Measurements from ENCODE around the gene CST7. TPM values are rescaled to one million over a fixed set of nuclear protein-coding genes. Genes with fewer than 3 reads are reported as not detected.

The CST7 gene
- total RNA-seq, 1 donor from 2014 or later: 0.25 TPM

DNA sequence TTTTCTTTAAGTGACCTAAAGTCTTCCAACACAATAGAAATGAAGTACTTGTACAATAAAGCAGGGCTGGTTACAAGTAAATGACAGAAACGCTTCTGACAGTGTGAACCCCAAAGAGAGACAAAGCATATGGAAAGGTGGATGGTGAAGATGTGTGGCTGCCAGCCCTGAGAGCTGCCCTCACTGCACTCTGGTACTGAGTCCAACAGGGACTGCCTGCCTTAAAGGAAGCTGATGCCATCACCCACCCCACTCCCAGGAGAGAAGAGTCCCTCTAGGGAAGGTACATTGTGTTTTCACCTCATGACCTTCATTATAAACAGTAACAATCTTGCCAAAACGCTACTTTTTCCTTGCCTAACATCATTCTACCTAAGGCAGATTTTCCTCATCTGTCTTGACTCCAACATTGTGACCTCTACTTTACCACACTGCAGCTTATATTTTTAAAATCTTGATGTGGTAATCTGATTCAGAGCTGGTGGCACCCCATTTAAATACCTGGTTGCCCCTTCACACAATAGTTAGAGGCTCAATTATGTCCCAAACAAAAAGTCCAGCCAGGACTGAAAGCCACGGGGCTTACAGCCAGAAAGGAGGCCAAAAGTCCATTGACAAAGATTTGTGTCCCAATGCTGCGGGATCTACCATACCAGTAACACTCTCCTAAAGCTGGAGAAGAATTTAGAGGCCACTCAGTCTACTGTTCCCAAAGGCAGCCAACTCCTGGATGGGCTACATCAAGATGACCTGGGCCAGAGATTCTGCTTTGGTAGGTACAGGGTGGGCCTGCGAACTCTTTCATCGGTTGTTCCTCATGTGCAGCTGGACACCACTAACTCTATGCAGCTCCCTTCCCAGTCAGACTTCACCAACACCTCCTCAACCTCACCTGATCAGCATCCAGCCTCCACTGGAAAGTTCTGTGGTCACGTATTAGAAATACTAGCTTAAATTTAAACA lies 39.1 kb downstream of the CST7 start:
- Histone ChIP-seq H3K9me3 (ENCODE audit: insufficient read depth, low read depth, low read length) (no peaks in the 10 kb centered on the region), H3K4me2 (ENCODE audit: low read length) (no peak overlapping the region), H3K27me3 (ENCODE audit: insufficient read depth, low read length) (no peaks in the 10 kb centered on the region), H3K79me2 (ENCODE audit: insufficient read depth, low read length) (peaks cover 77% of the 10 kb centered on the region), H3K4me1 (ENCODE audit: insufficient read depth, low read length) (peaks cover 7% of the 10 kb centered on the region), H3K36me3 (ENCODE audit: insufficient read depth, low read length) (no peaks in the 10 kb centered on the region), H2AFZ (ENCODE audit: low read depth, low read length) (no peak overlapping the region), H4K20me1 (ENCODE audit: insufficient read depth, low read length) (peaks cover 73% of the 10 kb centered on the region), H3K9ac (ENCODE audit: low read length) (no peak overlapping the region), H3K27ac (ENCODE audit: low read depth, low read length) (no peak overlapping the region), H3K4me3 (ENCODE audit: insufficient read depth, low read depth, low read length) (no peak overlapping the region)
- Mint-ChIP-seq H3K36me3 (ENCODE audit: low read depth, unreplicated experiment) (peaks cover 2% of the 10 kb centered on the region), H3K9me3 (ENCODE audit: unreplicated experiment) (no peaks in the 10 kb centered on the region), H3K27me3 (ENCODE audit: low read depth, unreplicated experiment) (no peaks in the 10 kb centered on the region), H3K27ac (ENCODE audit: unreplicated experiment) (no peak overlapping the region), H3K4me1 (ENCODE audit: low read depth, unreplicated experiment) (peaks cover 13% of the 10 kb centered on the region), H3K4me3 (ENCODE audit: unreplicated experiment) (no peak overlapping the region)
- no peak for FAIRE-seq
- no peak for DNase-seq (ENCODE audit: low read depth)
- TF ChIP-seq EZH2 (IDR thresholded peaks at IDR 0.05; ENCODE audit: insufficient read depth, low read length): no peak
- TF ChIP-seq, protein P1, sequence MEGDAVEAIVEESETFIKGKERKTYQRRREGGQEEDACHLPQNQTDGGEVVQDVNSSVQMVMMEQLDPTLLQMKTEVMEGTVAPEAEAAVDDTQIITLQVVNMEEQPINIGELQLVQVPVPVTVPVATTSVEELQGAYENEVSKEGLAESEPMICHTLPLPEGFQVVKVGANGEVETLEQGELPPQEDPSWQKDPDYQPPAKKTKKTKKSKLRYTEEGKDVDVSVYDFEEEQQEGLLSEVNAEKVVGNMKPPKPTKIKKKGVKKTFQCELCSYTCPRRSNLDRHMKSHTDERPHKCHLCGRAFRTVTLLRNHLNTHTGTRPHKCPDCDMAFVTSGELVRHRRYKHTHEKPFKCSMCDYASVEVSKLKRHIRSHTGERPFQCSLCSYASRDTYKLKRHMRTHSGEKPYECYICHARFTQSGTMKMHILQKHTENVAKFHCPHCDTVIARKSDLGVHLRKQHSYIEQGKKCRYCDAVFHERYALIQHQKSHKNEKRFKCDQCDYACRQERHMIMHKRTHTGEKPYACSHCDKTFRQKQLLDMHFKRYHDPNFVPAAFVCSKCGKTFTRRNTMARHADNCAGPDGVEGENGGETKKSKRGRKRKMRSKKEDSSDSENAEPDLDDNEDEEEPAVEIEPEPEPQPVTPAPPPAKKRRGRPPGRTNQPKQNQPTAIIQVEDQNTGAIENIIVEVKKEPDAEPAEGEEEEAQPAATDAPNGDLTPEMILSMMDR (IDR thresholded peaks at IDR 0.05; ENCODE audit: insufficient read depth, low read depth, low read length): no peak

DNA sequence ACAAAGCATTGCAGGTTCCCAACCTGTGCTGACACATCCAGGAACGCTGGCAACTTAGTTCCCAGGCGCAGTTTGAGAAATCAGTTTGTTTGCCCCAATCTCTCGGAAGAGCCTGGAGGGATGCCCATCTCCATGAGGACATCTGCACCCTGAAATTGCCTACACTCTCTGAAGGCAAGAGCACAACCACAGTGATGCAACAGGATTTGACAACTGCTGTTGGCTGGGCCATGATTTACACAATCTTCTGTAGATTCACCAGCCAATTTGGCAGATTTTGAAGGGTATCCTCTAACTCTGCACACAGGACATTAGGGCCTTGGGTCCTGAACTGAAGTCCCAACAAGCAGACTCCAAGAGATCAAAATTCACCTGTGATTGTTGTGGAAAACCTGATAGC lies 40.1 kb downstream of the CST7 start:
- Mint-ChIP-seq H3K36me3 (ENCODE audit: low read depth, unreplicated experiment) (peaks cover 2% of the 10 kb centered on the region), H3K4me1 (ENCODE audit: low read depth, unreplicated experiment) (peaks cover 17% of the 10 kb centered on the region), H3K4me3 (ENCODE audit: unreplicated experiment) (no peak overlapping the region), H3K9me3 (ENCODE audit: unreplicated experiment) (no peaks in the 10 kb centered on the region), H3K27ac (ENCODE audit: unreplicated experiment) (no peak overlapping the region), H3K27me3 (ENCODE audit: low read depth, unreplicated experiment) (no peaks in the 10 kb centered on the region)
- Histone ChIP-seq H4K20me1 (ENCODE audit: insufficient read depth, low read length) (peaks cover 67% of the 10 kb centered on the region), H3K4me2 (ENCODE audit: low read length) (no peak overlapping the region), H3K9ac (ENCODE audit: low read length) (no peak overlapping the region), H3K9me3 (ENCODE audit: insufficient read depth, low read depth, low read length) (no peaks in the 10 kb centered on the region), H3K4me3 (ENCODE audit: insufficient read depth, low read depth, low read length) (no peak overlapping the region), H3K4me1 (ENCODE audit: insufficient read depth, low read length) (peaks cover 7% of the 10 kb centered on the region), H3K36me3 (ENCODE audit: insufficient read depth, low read length) (no peaks in the 10 kb centered on the region), H3K27ac (ENCODE audit: low read depth, low read length) (no peak overlapping the region), H2AFZ (ENCODE audit: low read depth, low read length) (no peak overlapping the region), H3K27me3 (ENCODE audit: insufficient read depth, low read length) (no peaks in the 10 kb centered on the region), H3K79me2 (ENCODE audit: insufficient read depth, low read length) (peaks cover 77% of the 10 kb centered on the region)
- TF ChIP-seq EZH2 (IDR thresholded peaks at IDR 0.05; ENCODE audit: insufficient read depth, low read length): no peak
- TF ChIP-seq, protein P1 (IDR thresholded peaks at IDR 0.05; ENCODE audit: insufficient read depth, low read depth, low read length): no peak
- DNase-seq (ENCODE audit: low read depth) (no peak), FAIRE-seq (no peak)

DNA sequence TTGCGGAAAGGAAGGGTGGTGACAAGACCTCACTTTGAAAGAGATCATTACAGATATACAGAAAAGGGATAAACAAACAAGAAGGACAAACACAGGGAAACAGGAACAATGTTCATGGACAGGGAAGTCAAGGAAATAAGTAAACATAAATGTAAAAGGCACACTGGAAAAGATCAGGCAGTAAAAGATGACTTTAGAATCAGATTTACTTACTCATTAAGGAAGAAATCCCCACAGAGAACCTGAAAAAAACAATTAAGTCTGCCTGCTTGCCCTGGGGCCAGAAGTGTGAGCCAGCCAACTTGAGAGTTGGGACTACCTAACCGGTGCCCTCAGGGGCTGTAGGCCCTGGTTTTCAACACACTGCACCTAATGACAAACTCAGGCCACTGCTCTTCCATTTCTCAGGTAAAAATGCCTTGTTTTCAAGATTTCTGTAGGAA lies 41.8 kb downstream of the CST7 start:
- no peak for DNase-seq (ENCODE audit: low read depth)
- TF ChIP-seq, protein P1 (IDR thresholded peaks at IDR 0.05; ENCODE audit: insufficient read depth, low read depth, low read length): no peak
- no peak for TF ChIP-seq EZH2 (IDR thresholded peaks at IDR 0.05; ENCODE audit: insufficient read depth, low read length)

More for the DNA sequence above, 41.8 kb downstream of the CST7 start:
- Mint-ChIP-seq H3K27ac (ENCODE audit: unreplicated experiment) (no peak overlapping the region), H3K4me3 (ENCODE audit: unreplicated experiment) (peak overlapping the region; percentile 96), H3K4me1 (ENCODE audit: low read depth, unreplicated experiment) (peaks cover 17% of the 10 kb centered on the region), H3K9me3 (ENCODE audit: unreplicated experiment) (no peaks in the 10 kb centered on the region), H3K36me3 (ENCODE audit: low read depth, unreplicated experiment) (peaks cover 2% of the 10 kb centered on the region), H3K27me3 (ENCODE audit: low read depth, unreplicated experiment) (no peaks in the 10 kb centered on the region)
- H3K4me1 ChIP-seq (ENCODE audit: insufficient read depth, low read length): peaks cover 11% of the 10 kb centered on the region
- H3K27ac ChIP-seq (ENCODE audit: low read depth, low read length): no peak overlapping the region
- no peaks in the 10 kb centered on the region for H3K36me3 ChIP-seq (ENCODE audit: insufficient read depth, low read length)
- peaks cover 50% of the 10 kb centered on the region for H4K20me1 ChIP-seq (ENCODE audit: insufficient read depth, low read length)
- H3K79me2 ChIP-seq (ENCODE audit: insufficient read depth, low read length): peaks cover 64% of the 10 kb centered on the region
- no peak overlapping the region for H3K9ac ChIP-seq (ENCODE audit: low read length)
- H3K27me3 ChIP-seq (ENCODE audit: insufficient read depth, low read length): no peaks in the 10 kb centered on the region
- FAIRE-seq: no peak
- peak overlapping the region; percentile 98 for H3K4me2 ChIP-seq (ENCODE audit: low read length)
- no peak overlapping the region for H2AFZ ChIP-seq (ENCODE audit: low read depth, low read length)
- no peak overlapping the region for H3K4me3 ChIP-seq (ENCODE audit: insufficient read depth, low read depth, low read length)
- no peaks in the 10 kb centered on the region for H3K9me3 ChIP-seq (ENCODE audit: insufficient read depth, low read depth, low read length)
